Measurements from ENCODE around the gene MT1B.

Gene MT1B

DNA sequence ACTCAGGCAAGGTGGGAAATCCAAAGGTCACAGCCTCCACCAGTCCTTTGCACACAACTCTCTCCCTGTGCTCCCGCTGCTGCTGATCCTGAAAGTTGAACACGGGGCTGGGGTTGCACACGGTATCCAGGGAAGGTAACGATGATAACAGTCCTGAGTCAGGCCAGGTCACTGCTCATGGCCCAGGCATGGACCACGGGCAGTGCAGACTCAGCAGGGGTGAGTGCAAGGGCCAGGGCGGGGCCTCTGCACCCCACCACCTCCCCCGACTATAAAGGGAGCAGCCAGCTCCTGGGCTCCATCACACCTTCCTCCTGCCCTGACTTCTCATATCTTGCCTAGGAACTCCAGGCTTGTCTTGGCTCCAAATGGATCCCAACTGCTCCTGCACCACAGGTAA lies at the start of gene MT1B:
Gene MT1B (plus strand): TSS at position 301 of the 400 bp plus-strand sequence. CDS start 68 bp downstream, at position 369.
- DNase-seq (ENCODE audit: low read depth): no peak

DNA sequence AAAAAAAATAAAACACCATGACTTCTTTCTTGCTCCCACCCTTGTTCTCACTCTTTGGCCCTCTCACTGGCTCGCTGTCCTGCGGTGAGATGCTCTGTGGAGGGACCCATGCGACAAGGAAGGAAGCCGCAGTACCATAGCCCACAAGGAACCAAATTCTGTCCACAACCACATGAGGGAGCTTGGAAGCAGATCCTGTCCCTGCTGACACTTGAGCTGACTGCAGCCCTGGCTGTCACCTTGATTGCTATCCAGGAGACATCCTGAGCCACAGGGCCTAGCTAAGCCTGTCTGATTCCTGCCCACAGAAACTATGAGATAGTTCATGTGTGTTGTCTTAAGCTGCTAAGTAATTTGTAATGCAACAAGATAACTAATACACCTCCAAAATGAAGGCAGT lies 48.1 kb upstream of the MT1B start:
- peak; percentile 67 for DNase-seq (ENCODE audit: low read depth)

DNA sequence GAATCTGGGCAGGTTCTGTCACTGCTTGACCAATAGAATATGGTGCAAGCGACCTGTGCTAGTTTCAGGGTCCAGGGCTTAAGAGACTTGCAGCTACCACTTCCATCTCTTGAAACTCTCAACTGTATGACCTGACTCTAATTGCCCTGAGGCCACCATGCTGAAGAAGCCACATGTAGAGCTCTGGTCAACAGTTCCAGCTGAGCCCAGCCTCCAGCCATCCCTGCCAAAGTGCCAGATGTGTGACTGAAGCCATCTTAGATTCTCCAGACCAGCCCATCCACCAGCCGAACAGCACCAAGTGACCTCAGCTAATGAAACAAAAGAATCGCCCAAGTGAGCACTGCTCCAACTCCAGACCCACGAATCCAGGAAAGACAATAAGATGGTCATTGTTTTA lies 46.7 kb upstream of the MT1B start:
- DNase-seq (ENCODE audit: low read depth): peak; percentile 21

DNA sequence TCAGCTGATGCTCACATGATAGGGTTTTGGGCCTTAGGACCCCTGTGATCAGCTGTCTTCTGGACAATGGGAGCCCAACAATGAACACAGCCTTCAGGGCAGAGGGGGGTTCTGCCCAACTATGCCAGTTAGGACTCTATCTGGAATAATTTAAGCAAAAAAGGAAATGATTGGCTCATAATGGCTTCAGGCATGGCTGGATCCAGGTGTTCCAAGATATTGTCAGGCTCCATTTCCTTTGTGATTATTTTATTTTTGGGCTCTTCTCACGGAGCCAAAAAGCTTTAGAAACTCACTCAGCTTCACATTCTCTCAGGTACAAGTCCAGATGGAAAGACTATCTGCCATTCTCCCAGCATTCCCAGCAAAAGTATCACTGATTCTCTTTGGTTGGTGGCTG lies 46.2 kb upstream of the MT1B start:
- DNase-seq (ENCODE audit: low read depth): no peak

DNA sequence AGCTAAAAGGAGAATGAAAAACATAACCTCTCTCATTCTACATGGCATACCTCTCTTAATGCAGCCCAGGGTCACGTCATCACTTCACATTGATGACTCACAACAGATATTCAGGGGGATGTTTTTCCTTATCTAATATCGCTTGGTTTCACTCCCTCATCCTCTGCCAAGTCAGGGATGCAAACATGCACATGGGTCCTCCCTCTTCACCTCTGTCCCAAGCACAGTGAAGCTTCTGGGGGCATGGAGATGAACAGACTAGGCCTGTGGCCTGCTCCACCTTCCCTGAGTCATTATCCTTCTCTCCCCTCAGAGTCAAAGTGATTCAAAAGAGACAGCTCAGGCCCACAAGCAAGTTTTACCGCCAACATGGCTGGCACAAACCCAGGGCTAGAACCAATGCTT lies 45.6 kb upstream of the MT1B start:
- peak; percentile 83 for DNase-seq (ENCODE audit: low read depth)

DNA sequence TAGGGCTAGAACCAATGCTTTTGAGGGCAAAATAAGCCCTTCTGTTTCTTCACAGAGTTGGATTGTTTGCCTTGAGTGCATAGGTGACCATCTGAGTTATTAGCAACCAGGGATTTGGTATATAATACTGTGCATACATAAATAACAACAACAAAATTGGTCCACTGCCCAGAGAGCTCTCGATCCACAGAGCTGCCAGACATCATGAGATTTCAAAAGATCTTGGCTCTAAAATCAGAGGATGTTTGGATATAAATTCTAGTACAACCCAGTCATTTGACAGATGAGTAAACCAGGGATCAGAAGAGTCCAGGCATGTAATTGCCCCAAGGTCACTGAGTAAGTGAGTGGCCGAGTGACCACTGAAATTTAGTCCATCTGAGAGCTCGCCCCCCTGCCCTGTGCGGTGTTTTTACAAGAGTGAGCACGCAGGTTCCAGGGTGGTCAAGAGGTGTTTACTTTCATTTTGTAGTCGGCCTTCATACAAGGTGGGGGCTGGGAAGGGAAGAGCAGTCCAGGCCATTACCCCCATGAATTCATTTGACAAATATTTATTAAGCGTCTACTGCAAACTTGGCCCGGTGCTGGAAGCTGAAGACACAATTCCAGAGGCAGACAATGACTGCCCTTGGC lies 45.1 kb upstream of the MT1B start:
- peak; percentile 85 for DNase-seq (ENCODE audit: low read depth)

DNA sequence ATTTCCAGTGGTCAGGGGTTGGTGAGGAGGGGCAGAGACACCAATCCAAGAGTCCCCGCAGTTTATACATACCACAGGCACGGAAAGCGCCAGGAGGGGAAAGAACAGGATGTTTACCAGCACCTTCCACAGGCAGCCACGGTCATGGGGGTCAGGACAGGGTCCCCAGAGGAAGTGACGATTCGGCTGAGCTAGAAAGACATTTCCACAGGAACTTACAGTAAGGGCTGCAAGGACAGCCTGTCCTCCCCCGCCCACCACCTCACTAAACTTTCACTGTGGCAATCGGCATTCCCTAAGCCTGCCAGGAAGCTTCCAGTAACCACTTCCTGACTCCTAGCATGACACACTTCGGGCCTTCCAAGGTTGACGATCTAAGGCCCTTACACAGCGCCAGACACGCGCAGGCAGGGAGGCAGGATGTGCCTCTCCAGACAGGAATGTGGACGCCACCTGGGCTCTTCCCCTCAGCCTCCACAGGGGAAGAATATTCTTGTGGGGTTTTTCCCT lies 44.5 kb upstream of the MT1B start:
- peak; percentile 98 for DNase-seq (ENCODE audit: low read depth)

DNA sequence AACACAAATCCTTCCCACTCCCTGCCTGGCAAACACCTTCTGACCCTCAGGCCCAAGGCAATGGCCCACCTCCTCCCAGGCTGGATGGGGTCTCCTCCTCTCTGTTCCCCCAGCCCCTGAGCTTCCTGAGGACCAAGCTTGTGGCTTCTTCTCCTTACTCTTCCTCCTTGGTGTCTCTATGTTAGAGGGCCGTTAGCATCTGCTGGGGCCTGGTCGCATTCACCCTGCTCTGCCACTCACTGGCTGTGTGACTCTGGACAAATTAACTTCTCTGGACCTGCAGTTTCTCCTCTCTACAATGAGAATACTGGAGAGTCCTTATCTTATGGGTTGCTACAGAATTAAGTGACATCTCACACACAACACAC lies 44.0 kb upstream of the MT1B start:
- no peak for DNase-seq (ENCODE audit: low read depth)

DNA sequence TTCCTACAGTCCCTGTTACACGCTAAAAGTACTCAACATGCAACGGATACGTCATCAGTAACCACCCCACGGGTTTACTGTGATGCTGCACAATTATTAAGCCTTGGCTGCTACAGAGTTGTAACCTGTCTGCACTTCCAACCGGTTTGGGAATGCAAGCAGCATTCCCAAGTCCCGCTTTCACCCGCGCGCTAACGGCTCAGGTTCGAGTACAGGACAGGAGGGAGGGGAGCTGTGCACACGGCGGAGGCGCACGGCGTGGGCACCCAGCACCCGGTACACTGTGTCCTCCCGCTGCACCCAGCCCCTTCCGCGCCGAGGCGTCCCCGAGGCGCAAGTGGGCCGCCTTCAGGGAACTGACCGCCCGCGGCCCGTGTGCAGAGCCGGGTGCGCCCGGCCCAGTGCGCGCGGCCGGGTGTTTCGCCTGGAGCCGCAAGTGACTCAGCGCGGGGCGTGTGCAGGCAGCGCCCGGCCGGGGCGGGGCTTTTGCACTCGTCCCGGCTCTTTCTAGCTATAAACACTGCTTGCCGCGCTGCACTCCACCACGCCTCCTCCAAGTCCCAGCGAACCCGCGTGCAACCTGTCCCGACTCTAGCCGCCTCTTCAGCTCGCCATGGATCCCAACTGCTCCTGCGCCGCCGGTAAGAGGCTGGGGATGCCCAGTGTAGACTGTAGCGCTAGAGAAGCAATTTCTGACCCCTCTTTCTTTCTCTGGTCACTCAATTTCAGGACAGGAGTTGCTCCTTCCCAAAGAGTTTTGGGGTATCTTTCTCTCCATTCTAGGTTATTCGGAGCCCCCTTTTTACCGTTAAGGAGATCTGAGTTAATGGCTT lies 43.4 kb upstream of the MT1B start, which contains the start of gene MT2A:
Gene MT2A (plus strand): TSS at position 542 of the 833 bp plus-strand sequence. CDS start 72 bp downstream, at position 614.
- peak; percentile 97 for DNase-seq (ENCODE audit: low read depth)

DNA sequence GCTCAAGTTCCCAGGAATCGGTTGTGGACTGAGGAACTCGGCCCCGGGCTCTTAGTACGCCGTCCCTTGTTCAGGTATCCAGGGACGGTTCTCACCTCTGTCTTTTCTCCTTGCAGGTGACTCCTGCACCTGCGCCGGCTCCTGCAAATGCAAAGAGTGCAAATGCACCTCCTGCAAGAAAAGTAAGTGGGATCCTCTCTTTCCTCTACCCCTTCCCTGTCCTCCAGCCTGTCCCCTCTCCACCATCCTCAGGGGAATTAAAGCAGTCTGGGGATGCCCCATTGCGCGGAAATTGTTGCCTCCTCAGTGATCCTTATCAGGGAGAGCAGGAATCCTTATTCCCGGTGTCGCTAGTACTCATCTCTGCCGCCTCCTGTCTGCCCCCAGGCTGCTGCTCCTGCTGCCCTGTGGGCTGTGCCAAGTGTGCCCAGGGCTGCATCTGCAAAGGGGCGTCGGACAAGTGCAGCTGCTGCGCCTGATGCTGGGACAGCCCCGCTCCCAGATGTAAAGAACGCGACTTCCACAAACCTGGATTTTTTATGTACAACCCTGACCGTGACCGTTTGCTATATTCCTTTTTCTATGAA lies 42.7 kb upstream of the MT1B start:
- peak; percentile 42 for DNase-seq (ENCODE audit: low read depth)

DNA sequence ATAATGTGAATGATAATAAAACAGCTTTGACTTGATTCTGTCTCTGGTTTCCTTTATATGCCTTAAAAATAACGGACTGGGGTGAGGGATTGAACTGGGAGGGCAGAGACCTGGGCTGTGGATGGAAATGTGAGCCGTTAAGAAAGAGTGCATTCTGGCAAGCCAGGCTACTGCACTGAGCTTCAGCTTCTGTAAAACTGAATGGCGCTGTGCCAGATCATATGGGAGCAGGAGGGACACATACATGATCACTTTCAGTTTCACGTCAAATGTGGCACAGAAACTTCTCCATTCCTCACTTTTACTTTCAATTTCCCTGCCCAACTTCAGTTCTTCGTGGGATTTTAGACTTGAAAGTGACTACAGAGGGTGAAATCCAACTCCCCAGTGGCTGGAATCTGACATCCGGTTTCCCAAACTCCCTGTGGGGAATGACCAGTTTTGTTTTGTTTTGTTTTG lies 42.2 kb upstream of the MT1B start:
- peak; percentile 92 for DNase-seq (ENCODE audit: low read depth)

DNA sequence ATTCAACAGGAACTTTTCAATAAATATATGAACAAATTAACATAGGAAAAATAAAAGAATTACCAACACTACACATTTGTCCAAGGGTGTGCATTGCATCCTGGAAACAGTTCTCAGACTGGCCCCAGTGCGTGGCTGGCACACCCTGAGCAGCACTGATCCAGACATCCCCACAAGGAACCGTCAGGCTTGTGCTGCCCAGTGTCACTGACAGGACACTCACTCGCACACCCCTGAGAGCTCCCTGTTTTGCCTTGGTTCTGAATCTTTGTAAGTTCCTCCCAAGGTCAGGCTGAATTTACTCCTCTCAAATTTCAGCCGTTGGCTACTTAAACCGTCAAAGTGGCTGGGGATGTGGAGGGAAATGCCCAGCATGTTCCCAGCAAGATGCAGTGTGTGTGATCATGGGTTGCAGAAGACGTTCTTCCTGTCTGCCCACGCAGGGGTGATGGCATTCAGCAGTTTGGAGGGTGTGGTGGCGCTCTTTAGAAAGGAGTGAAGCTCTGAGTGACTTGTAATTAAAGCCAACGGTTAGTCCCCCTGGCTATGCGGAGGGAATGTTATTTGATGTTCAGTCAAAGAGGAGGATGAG lies 41.6 kb upstream of the MT1B start:
- peak; percentile 89 for DNase-seq (ENCODE audit: low read depth)

DNA sequence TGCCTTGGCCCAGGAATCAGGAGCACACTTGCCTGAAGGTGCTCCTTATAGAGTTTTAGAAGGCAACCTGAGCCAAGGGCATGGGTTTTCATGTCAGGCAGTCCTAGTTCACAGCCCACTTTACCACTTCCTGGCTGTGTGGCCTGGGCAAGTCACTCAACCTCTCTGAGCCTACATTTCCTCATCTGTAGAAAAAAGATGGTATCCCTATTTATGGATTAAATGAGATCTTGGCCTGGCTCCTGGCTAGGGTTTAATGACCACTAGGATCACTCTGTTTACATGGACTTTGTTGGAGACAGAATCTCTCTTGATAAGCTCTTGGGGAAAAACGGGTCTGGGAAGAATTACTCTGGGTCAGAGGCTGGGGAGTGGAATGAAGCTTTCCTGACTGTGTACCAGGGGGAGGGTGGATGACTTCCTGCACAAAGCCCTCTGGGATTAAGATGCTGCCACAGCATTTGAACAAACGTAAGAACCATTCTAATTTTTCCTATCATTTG lies 41.0 kb upstream of the MT1B start:
- peak; percentile 73 for DNase-seq (ENCODE audit: low read depth)

DNA sequence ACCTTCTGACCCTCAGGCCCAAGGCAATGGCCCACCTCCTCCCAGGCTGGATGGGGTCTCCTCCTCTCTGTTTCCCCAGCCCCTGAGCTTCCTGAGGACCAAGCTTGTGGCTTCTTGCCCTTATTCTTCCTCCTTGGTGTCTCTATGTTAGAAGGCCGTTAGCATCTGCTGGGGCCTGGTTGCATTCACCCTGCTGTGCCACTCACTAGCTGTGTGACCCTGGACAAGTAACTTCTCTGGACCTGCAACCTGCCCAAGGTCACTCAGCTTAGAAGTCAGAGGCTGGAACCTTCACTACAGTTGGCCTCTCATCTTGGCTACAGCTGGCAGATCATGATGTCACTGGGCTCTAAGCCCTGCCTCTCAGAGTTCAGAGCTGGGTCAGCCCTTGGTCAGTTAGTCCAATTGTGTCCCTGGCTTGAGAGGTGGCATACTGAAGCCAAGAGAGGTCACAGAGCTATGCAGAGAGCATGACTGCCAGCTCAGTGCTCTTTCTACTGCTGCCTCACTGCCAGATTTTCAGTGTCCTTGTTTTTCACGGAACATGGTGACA lies 40.3 kb upstream of the MT1B start:
- DNase-seq (ENCODE audit: low read depth): peak; percentile 64

DNA sequence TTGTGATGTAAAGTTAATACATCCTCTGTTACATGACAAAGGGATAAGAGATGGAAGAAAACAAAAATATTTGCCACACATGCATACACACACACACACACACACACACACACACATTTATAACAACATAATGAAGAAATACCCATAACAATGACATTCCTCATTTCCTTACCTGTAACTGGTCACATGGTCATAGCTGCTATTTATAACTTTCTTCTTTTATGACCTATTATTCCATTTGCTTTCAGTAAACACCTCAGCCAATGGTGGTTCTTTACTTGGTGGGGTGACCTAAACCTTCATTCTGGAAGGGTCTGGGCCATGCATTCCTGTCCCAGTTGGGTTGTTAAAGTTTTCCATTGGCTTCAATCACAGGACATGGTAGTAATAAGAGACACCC lies 38.0 kb upstream of the MT1B start:
- no peak for DNase-seq (ENCODE audit: low read depth)

DNA sequence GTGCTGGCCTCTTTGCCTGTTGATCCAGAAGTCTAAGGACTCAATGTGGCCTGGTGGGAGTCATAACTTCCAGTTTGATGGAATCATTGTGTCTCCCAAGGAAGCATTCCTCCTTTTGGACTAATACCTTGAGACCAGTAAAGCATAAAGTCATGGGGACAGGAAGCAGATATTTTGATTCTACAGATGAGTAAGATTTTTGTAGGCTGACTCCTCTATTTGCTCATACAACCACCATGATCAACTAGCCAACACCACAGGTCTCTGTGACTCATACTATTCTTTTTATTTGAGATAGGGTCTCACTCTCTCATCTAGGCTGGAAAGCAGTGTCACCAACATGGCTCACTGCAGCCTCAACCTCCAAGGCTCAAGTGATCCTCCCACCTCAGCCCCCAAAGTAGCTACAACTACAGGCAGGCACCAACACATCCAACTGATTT lies 37.1 kb upstream of the MT1B start:
- peak; percentile 85 for DNase-seq (ENCODE audit: low read depth)

DNA sequence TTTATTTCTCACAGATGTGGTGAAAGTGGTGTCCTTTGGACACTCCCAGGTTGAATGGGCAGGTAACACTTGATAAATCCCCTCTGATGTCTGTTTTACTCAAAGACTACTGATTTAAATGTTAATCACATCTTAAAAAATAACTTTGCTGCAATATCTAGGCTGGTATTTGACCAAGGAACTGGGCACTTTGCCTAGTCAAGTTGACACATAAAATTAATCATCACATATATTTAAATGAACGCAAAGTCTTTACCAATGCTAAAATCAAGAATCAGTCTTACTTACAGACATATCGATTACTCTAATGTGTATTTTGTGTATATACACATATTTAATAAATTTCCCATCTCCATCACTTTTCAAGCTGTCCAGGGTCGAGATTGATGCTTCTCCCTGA lies 36.3 kb upstream of the MT1B start:
- DNase-seq (ENCODE audit: low read depth): peak; percentile 70

DNA sequence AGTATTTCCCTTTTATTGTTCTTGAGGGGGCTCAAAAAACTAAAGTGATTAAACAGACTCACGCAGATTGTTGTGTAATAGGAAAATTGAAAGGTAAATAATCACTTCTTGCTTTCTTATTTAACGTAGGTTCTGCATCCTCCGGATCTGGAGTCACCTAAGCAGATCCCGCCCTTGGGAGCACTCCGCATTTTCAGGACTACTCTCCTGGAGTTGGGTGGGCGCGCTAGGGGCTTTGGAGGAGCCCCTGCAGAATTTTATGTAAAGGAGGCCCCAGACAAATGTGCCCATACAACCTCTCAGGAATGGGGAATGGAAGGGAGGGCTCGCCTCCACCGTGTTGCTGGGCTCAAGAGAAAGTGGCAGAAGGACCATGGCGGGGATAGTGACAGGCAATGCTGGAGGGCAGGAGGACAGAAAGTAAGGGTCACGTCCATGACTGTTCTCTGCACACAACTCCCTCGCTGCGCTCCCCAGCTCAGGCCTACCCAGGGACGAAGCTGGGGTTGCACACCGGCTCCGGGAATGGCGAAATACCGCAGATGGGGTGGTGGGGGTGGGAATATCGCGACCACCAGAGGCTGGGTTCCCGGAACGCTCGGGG lies 35.0 kb upstream of the MT1B start:
- no peak for DNase-seq (ENCODE audit: low read depth)

DNA sequence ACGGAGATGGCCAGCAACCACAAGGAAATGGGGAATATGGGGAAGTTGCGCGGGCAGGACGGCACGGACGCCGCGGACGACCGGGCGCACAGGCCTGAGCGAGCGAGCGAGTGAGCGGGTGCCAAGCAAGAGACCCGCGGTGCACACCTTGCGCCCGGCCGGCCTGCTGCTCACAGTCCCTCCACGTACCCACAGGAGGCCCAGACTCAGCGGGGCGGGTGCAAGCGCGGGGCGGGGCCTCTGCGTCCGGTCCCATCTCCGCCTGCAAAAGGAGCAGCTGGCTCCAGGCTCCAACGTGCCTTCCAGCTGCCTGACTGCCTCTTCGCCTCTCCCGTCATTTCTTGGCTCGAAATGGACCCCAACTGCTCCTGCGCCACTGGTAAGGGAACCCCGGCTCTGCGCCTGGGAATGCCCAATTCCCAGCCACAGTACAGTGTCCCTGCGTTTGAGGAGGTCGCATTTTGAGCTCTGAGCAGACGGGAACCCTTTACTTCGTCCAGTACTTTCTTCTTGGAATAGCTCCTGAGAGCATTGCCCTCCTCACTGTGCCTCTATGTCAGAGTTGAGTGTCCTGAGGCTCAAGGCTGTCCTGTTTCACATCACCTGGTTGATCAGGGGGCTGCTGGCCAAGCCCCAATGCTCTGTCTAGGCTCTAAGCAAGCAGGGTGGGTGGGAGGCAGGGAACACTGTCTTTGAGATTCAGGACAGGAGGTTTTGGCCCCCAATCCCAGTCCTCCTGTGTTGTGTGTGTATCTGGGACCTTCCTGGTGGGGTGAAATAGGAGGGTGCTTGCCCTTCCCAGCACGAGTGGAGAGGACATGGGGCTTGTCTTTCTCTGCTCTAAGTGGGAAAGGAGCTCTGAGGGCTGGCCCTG lies 34.2 kb upstream of the MT1B start:
- peak; percentile 73 for DNase-seq (ENCODE audit: low read depth)

DNA sequence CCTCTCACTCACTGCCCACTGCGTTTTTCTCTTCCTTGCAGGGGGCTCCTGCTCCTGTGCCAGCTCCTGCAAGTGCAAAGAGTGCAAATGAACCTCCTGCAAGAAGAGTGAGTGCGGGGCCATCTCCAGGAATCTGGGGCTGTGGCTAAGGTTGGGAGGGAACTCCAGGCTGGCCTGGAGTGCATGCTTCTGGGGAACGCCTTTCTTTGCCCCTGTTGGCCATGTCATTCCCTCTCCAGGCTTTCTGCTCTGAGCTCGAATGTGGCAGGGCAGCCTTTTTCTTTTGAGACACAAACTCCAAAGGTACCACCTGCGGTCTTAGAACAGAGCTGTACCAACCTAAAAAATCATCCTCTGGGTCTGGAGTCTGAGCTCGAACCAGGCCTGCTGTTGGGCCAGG lies 33.5 kb upstream of the MT1B start:
- no peak for DNase-seq (ENCODE audit: low read depth)

Measured in EH (cell line).